Skeletal muscle cell (primary cell): ENCODE measurements around the gene GALNT9.

Experiments used
- DNase-seq: peaks from one replicate; pipeline ENCODE4 v3.0.0-alpha.2; 2010; ENCODE audit warnings: low read depth
- H3K4me3 ChIP-seq: 2 replicates; pipeline ENCODE4 v1.5.1; 2011; ENCODE audit warnings: low read depth, mild to moderate bottlenecking, control low read depth, low read length, moderate library complexity

GALNT9 gene

GRCh38 chr12:132346471-132347175, 17.2 kb upstream of the GALNT9 start:
- no peak overlapping the region for H3K4me3 ChIP-seq
- DNase-seq, result no peak

GRCh38 chr12:132345561-132346200, 16.3 kb upstream of the GALNT9 start:
- no peak overlapping the region for H3K4me3 ChIP-seq
- DNase-seq, result no peak

GRCh38 chr12:132345126-132345525, 15.7 kb upstream of the GALNT9 start:
- H3K4me3 ChIP-seq, result no peak overlapping the region
- DNase-seq, result no peak

GRCh38 chr12:132344601-132345000, 15.2 kb upstream of the GALNT9 start:
- no peak overlapping the region for H3K4me3 ChIP-seq
- DNase-seq, result no peak

- no peak overlapping the region for H3K4me3 ChIP-seq
- DNase-seq, result no peak
Measured at GRCh38 chr12:132344181-132344580, 14.8 kb upstream of the GALNT9 start.

GRCh38 chr12:132343294-132344004, 14.1 kb upstream of the GALNT9 start:
- DNase-seq, result no peak
- no peak overlapping the region for H3K4me3 ChIP-seq

- no peak for DNase-seq
- H3K4me3 ChIP-seq, result no peak overlapping the region
Measured at GRCh38 chr12:132342251-132343227, 13.2 kb upstream of the GALNT9 start.

- H3K4me3 ChIP-seq, result no peak overlapping the region
- DNase-seq, result no peak
Measured at GRCh38 chr12:132341318-132342050, 12.1 kb upstream of the GALNT9 start.

- no peak for DNase-seq
- H3K4me3 ChIP-seq, result no peak overlapping the region
Measured at GRCh38 chr12:132340266-132341035, 11.1 kb upstream of the GALNT9 start.

- H3K4me3 ChIP-seq, result no peak overlapping the region
- no peak for DNase-seq
Measured at GRCh38 chr12:132339856-132340255, 10.5 kb upstream of the GALNT9 start.

GRCh38 chr12:132338781-132339180, 9.4 kb upstream of the GALNT9 start:
- DNase-seq, result no peak
- no peak overlapping the region for H3K4me3 ChIP-seq

GRCh38 chr12:132338311-132338710, 8.9 kb upstream of the GALNT9 start:
- no peak for DNase-seq
- H3K4me3 ChIP-seq, result no peak overlapping the region

- DNase-seq, result no peak
- no peak overlapping the region for H3K4me3 ChIP-seq
Measured at GRCh38 chr12:132337557-132337956, 8.2 kb upstream of the GALNT9 start.

- no peak overlapping the region for H3K4me3 ChIP-seq
- no peak for DNase-seq
Measured at GRCh38 chr12:132336451-132337413, 7.3 kb upstream of the GALNT9 start.

GRCh38 chr12:132335179-132335756, 5.9 kb upstream of the GALNT9 start:
- no peak for DNase-seq
- H3K4me3 ChIP-seq, result no peak overlapping the region

- DNase-seq, result no peak
- H3K4me3 ChIP-seq, result no peak overlapping the region
Measured at GRCh38 chr12:132333766-132334165, 4.4 kb upstream of the GALNT9 start.

GRCh38 chr12:132333273-132333672, 3.9 kb upstream of the GALNT9 start:
- DNase-seq, result no peak
- no peak overlapping the region for H3K4me3 ChIP-seq
